K562 (cell line): Measurements from ENCODE around the gene ZNF382. TPM values are rescaled to one million over a fixed set of nuclear protein-coding genes. Genes with fewer than 3 reads are reported as not detected.

ENCODE experiments used
- CEBPG ChIP-seq, 3 experiments: fragments of 200-800 bp in 1 of 3; sonication (Bioruptor generic) in 1 of 3; sonication (generic) in 1 of 3; formaldehyde crosslinking in 1 of 3; IDR thresholded peaks in 2 of 3; conservative IDR thresholded peaks in 1 of 3; 2 replicates each; pipeline versions ENCODE4 v1.6.1 to v1.8.0; 2016 to 2022; ENCODE audit warnings: missing compliant biosample characterization in 2 of 3, missing genetic modification characterization in 2 of 3, mild to moderate bottlenecking in 1 of 3, missing genetic modification reagents in 1 of 3
- E2F4 ChIP-seq: sonication (generic); formaldehyde crosslinking; IDR thresholded peaks from 2 replicates; pipeline ENCODE4 v1.8.0; 2022; ENCODE audit warnings: mild to moderate bottlenecking, low read depth, missing genetic modification reagents
- RERE ChIP-seq: sonication (generic); formaldehyde crosslinking; IDR thresholded peaks from 2 replicates; pipeline ENCODE4 v1.8.0; 2023; ENCODE audit warnings: missing genetic modification reagents, mild to moderate bottlenecking, borderline replicate concordance
- SMAD4 ChIP-seq: fragments of 250-450 bp; sonication (Bioruptor Pico); conservative IDR thresholded peaks from 2 replicates; pipeline ENCODE4 v1.8.0; 2021; ENCODE audit warnings: inconsistent platforms, mild to moderate bottlenecking, moderate library complexity
- TAF7 ChIP-seq: fragments of 450-650 bp; IDR thresholded peaks from 2 replicates; pipeline ENCODE4 v1.6.1; 2016; ENCODE audit warnings: missing genetic modification characterization, missing compliant biosample characterization
- ZBTB34 ChIP-seq: fragments of 250-450 bp; sonication (Bioruptor Pico); IDR thresholded peaks from 2 replicates; pipeline ENCODE4 v1.8.0; 2021; ENCODE audit warnings: mild to moderate bottlenecking, moderate library complexity
- ZNF146 ChIP-seq: IDR thresholded peaks from one replicate; pipeline ENCODE4 v1.6.1; 2018; ENCODE audit warnings: missing compliant biosample characterization; ENCODE audit not compliant: unreplicated experiment
- ZNF551 ChIP-seq: fragments of 250-450 bp; sonication (Bioruptor Pico); IDR thresholded peaks from 2 replicates; pipeline ENCODE4 v1.5.0; 2021; ENCODE audit warnings: mild to moderate bottlenecking, moderate library complexity
- ZNF584 ChIP-seq: fragments of 200-800 bp; sonication (Bioruptor generic); IDR thresholded peaks from 2 replicates; pipeline ENCODE4 v1.6.1; 2016; ENCODE audit warnings: low read depth, mild to moderate bottlenecking, missing genetic modification characterization, missing compliant biosample characterization
- polyA plus RNA-seq, 8 experiments: library from polyadenylated mRNA; depleted of rRNA in 4 of 8; stranded (reverse) in 5 of 8; unstranded in 3 of 8; fragments of >200 nt; fragmentation: Nextera tagmentation in 2 of 8; fragmentation: Illumina TruSeq in 1 of 8; extraction: Ambion mirVana in 2 of 8; extraction: Trizol in 1 of 8; gene quantifications; 2 replicates each; pipeline versions ENCODE4 v1.2.1 to v1.2.3, GENCODE V29; 2011 to 2014; ENCODE audit warnings: inconsistent platforms in 1 of 8, missing spikeins in 1 of 8
- total RNA-seq, 7 experiments: library from RNA; depleted of rRNA in 6 of 7; stranded (reverse); fragments of >200 nt in 6 of 7; fragmentation: Illumina TruSeq in 2 of 7; extraction: Trizol in 2 of 7; gene quantifications; 2 replicates each; pipeline versions ENCODE4 v1.2.1 to v1.2.3, GENCODE V29; 2011 to 2021; ENCODE audit warnings: low replicate concordance in 1 of 7

ZNF382 gene
- total and polyA plus RNA-seq, 9 of the 15 experiments (the other 6 are each of a cell fraction or from before 2014, with no cell fraction given): 0.04 to 0.27 (median 0.16) TPM; not detected in 5

- TF ChIP-seq RERE (CRISPR knock-in tag) (no peak), ZNF584 (CRISPR knock-in tag) (no peak), ZNF551 (CRISPR knock-in tag) (no peak), CEBPG (CRISPR knock-in tag; IDR thresholded peaks at IDR 0.05) (no peak), CEBPG (tag; conservative IDR thresholded peaks at IDR 0.05 in 1 of 2, IDR thresholded peaks at IDR 0.05 in 1 of 2) (no peak), E2F4 (CRISPR knock-in tag) (no peak), ZNF146 (CRISPR knock-in tag) (no peak), ZBTB34 (no peak), TAF7 (tag) (no peak), SMAD4 (no peak)
These were observed 63.5 kb downstream of the ZNF382 start (continued) for GRCh38 chr19:36668646-36669045.
